Immature natural killer cell (primary cell): Measurements from ENCODE around the gene LGR5. TPM values are rescaled to one million over a fixed set of nuclear protein-coding genes. Genes with fewer than 3 reads are reported as not detected.

Experiments
- DNase-seq, 3 donors: peaks; one replicate each; pipeline ENCODE4 v3.0.0; 2022; ENCODE audit warnings: mixed read lengths in 1 of 3
- H3K27ac Mint-ChIP-seq, 6 donors: one replicate each; pipeline ENCODE4 v1.8.0; 2020; ENCODE audit warnings: mixed read lengths in 6 of 6, mild to moderate bottlenecking in 5 of 6, inconsistent platforms in 4 of 6, moderate library complexity in 3 of 6
- H3K27me3 Mint-ChIP-seq, 3 donors: one replicate each; pipeline ENCODE4 v1.8.0; 2020 to 2021; ENCODE audit warnings: low read depth in 3 of 3, mild to moderate bottlenecking in 3 of 3, mixed read lengths in 3 of 3, moderate library complexity in 3 of 3, inconsistent platforms in 1 of 3
- H3K36me3 Mint-ChIP-seq, 3 donors: one replicate each; pipeline ENCODE4 v1.8.0; 2020; ENCODE audit warnings: mixed read lengths in 3 of 3, inconsistent platforms in 2 of 3, mild to moderate bottlenecking in 2 of 3
- H3K4me1 Mint-ChIP-seq, 2 donors: one replicate each; pipeline ENCODE4 v1.8.0; 2020; ENCODE audit warnings: inconsistent platforms in 2 of 2, mild to moderate bottlenecking in 2 of 2, mixed read lengths in 2 of 2, moderate library complexity in 1 of 2
- H3K4me3 Mint-ChIP-seq, 5 donors: one replicate each; pipeline ENCODE4 v1.8.0; 2020; ENCODE audit warnings: mild to moderate bottlenecking in 5 of 5, mixed read lengths in 5 of 5, inconsistent platforms in 3 of 5, moderate library complexity in 3 of 5
- H3K9me3 Mint-ChIP-seq, 6 donors: one replicate each; pipeline ENCODE4 v1.8.0; 2020; ENCODE audit warnings: mild to moderate bottlenecking in 6 of 6, mixed read lengths in 6 of 6, inconsistent platforms in 4 of 6, moderate library complexity in 3 of 6
- polyA plus RNA-seq, 3 donors: library from polyadenylated mRNA; unstranded; fragments of 300-500 nt; fragmentation: Illumina TruSeq; gene quantifications; one replicate each; pipeline ENCODE4 v1.2.3, GENCODE V29; 2021

LGR5 gene, protein sequence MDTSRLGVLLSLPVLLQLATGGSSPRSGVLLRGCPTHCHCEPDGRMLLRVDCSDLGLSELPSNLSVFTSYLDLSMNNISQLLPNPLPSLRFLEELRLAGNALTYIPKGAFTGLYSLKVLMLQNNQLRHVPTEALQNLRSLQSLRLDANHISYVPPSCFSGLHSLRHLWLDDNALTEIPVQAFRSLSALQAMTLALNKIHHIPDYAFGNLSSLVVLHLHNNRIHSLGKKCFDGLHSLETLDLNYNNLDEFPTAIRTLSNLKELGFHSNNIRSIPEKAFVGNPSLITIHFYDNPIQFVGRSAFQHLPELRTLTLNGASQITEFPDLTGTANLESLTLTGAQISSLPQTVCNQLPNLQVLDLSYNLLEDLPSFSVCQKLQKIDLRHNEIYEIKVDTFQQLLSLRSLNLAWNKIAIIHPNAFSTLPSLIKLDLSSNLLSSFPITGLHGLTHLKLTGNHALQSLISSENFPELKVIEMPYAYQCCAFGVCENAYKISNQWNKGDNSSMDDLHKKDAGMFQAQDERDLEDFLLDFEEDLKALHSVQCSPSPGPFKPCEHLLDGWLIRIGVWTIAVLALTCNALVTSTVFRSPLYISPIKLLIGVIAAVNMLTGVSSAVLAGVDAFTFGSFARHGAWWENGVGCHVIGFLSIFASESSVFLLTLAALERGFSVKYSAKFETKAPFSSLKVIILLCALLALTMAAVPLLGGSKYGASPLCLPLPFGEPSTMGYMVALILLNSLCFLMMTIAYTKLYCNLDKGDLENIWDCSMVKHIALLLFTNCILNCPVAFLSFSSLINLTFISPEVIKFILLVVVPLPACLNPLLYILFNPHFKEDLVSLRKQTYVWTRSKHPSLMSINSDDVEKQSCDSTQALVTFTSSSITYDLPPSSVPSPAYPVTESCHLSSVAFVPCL
- polyA plus RNA-seq = not detected

DNA sequence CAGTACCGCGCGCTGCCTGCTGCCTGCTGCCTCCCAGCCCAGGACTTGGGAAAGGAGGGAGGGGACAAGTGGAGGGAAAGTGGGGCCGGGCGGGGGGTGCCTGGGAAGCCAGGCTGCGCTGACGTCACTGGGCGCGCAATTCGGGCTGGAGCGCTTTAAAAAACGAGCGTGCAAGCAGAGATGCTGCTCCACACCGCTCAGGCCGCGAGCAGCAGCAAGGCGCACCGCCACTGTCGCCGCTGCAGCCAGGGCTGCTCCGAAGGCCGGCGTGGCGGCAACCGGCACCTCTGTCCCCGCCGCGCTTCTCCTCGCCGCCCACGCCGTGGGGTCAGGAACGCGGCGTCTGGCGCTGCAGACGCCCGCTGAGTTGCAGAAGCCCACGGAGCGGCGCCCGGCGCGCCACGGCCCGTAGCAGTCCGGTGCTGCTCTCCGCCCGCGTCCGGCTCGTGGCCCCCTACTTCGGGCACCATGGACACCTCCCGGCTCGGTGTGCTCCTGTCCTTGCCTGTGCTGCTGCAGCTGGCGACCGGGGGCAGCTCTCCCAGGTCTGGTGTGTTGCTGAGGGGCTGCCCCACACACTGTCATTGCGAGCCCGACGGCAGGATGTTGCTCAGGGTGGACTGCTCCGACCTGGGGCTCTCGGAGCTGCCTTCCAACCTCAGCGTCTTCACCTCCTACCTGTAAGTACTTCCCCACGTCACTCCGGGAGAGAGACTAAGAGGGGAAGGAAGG is at the start of gene LGR5:
Gene LGR5 (plus strand): TSS at position 186 of the 732 bp plus-strand sequence. CDS start 283 bp downstream, at position 469.
- H3K4me1 Mint-ChIP-seq = peaks cover 4 to 15% of the 10 kb centered on the region in 2 donors
- peaks cover 8 to 29% (median 11%) of the 10 kb centered on the region in 6 donors for H3K9me3 Mint-ChIP-seq
- H3K4me3 Mint-ChIP-seq = peak within 1 kb of the TSS; percentile 32 to 70 (median 46)
- H3K36me3 Mint-ChIP-seq = peaks cover 0 to 7% (median 0%) of the 10 kb centered on the region in 3 donors
- H3K27me3 Mint-ChIP-seq = peaks cover 13 to 43% (median 25%) of the 10 kb centered on the region in 3 donors
- H3K27ac Mint-ChIP-seq = no peak within 1 kb of the TSS
- DNase-seq = no peak

GRCh38 chr12:71392521-71393145 is 47.0 kb upstream of the LGR5 start:
- no peaks in the 10 kb centered on the region for H3K4me1 Mint-ChIP-seq
- DNase-seq = peak in 1 of 3 donors; percentile 1
- peaks cover 0 to 2% (median 0%) of the 10 kb centered on the region in 6 donors for H3K9me3 Mint-ChIP-seq
- H3K27me3 Mint-ChIP-seq = peaks cover 0 to 2% (median 0%) of the 10 kb centered on the region in 3 donors
- H3K36me3 Mint-ChIP-seq = no peaks in the 10 kb centered on the region
- H3K4me3 Mint-ChIP-seq = no peak overlapping the region
- no peak overlapping the region for H3K27ac Mint-ChIP-seq

DNA sequence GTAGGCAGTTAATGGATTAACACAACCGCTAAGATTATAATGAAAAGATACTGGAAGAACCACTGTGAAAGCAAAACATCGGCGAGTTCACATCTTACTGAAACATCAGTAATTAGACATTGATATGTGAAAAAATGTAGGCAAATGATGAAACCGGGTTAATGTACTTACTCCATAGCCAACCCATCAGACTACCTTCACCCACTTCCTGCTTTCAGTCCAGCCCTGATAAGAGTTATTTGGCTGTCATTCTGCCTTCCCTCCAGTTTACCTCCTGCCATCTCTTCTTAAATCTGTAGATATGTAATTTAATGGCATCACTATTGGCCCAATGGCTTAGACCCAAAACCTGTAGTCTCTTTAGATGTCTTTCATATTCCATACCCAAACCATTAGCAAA is 46.0 kb upstream of the LGR5 start:
- Mint-ChIP-seq H3K9me3 (no peaks in the 10 kb centered on the region), H3K4me1 (no peaks in the 10 kb centered on the region), H3K27ac (no peak overlapping the region), H3K27me3 (peaks cover 0 to 2% (median 0%) of the 10 kb centered on the region in 3 donors), H3K4me3 (no peak overlapping the region), H3K36me3 (no peaks in the 10 kb centered on the region)
- DNase-seq = no peak

DNA sequence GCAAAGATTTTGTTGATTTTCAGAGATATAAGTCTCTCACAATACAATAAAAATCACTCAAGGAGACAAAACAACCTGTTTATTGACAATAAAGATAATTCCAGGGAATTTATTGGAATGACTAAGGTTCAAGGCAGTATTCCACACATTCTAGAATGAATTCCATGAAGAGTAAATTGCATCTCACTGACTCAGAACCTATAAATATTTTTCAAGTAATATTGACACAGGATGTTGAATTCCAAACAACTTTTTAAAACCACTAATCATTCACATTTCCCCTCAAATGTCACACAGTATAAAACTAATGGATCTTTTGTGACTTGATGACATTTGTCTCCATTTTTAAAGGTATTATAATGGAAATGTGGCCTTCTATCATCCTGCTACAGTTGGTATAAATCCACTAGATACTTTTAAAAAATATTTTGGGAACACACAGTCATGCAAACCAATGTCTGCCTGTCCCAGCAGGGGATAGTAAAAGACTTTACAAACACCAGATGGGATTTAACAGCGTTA is 42.1 kb upstream of the LGR5 start:
- Mint-ChIP-seq H3K36me3 (no peaks in the 10 kb centered on the region), H3K27ac (no peak overlapping the region), H3K4me3 (no peak overlapping the region), H3K27me3 (peaks cover 0 to 2% (median 1%) of the 10 kb centered on the region in 3 donors), H3K4me1 (no peaks in the 10 kb centered on the region), H3K9me3 (no peaks in the 10 kb centered on the region)
- DNase-seq = no peak

DNA sequence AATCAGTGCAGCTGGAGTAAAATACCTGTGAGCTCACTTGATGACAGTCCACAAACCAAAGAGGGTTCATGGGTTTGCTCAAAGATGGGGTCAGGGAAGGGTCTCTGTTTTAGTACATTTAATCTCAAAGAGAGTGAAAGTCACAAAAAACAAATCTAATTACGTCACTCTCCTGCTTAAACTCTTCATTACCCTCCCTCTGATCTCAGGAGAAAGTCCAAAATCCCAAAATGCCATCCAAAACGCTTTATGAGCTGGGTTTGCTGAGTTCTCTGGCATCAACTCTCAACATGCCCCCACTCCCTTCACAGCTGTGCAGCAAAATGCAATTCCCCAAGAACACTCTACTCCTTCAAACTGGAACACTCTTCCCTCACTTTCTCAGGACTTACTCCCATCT is 40.4 kb upstream of the LGR5 start:
- H3K36me3 Mint-ChIP-seq = no peaks in the 10 kb centered on the region
- H3K27me3 Mint-ChIP-seq = peaks cover 0 to 3% (median 2%) of the 10 kb centered on the region in 3 donors

DNA sequence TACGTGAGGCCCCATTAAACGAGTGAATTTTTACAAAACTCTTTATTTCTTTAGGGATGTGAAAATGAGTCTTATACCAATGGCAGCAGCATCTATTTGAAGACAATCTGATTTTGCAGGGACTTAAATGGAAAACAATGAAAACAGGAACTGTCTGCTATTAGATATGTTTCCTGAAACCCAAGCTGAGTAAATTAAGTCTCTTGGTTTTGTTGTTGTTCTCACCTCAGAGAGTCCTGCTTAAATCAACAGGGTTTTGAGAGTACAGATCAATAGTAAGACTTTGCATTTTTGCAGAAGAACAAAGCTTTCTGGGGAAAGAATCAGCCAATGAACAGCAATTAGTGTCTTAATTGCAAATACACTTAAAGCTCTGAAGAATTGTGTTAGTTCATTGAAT is 39.1 kb upstream of the LGR5 start:
- DNase-seq = no peak
- Mint-ChIP-seq H3K27me3 (peaks cover 0 to 6% (median 3%) of the 10 kb centered on the region in 3 donors), H3K9me3 (peaks cover 0 to 6% (median 0%) of the 10 kb centered on the region in 6 donors), H3K36me3 (no peaks in the 10 kb centered on the region), H3K4me3 (no peak overlapping the region), H3K27ac (no peak overlapping the region), H3K4me1 (no peaks in the 10 kb centered on the region)

More for the DNA sequence above, 40.4 kb upstream of the LGR5 start:
- Mint-ChIP-seq H3K27ac (no peak overlapping the region), H3K9me3 (no peaks in the 10 kb centered on the region), H3K4me1 (no peaks in the 10 kb centered on the region), H3K4me3 (no peak overlapping the region)
- no peak for DNase-seq

DNA sequence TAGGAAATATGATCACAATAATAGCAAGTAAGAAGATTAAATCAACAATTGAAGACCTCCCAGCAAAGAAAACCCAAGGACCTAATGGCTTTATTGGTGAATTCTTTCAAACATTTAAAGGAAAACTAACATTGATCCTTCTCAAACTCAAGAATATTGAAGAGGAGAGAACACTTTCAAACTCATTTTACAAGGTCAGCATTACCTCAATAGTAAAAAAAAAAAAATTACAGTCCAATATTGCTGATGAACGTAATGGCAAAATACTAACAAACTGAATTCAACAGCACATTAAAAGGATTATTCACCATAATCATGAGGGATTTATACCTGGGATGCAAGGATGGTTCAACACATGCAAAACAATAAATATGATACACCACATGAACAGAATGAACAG is 33.7 kb upstream of the LGR5 start:
- H3K36me3 Mint-ChIP-seq = no peaks in the 10 kb centered on the region
- no peak for DNase-seq
- H3K4me1 Mint-ChIP-seq = no peaks in the 10 kb centered on the region
- H3K9me3 Mint-ChIP-seq = peaks cover 2 to 22% (median 9%) of the 10 kb centered on the region in 6 donors
- no peak overlapping the region for H3K4me3 Mint-ChIP-seq
- H3K27ac Mint-ChIP-seq = no peak overlapping the region
- peaks cover 0 to 4% (median 3%) of the 10 kb centered on the region in 3 donors for H3K27me3 Mint-ChIP-seq

- H3K36me3 Mint-ChIP-seq = no peaks in the 10 kb centered on the region
- no peaks in the 10 kb centered on the region for H3K4me1 Mint-ChIP-seq
- peaks cover 2 to 22% (median 10%) of the 10 kb centered on the region in 6 donors for H3K9me3 Mint-ChIP-seq
- DNase-seq = no peak
- no peak overlapping the region for H3K27ac Mint-ChIP-seq
- no peak overlapping the region for H3K4me3 Mint-ChIP-seq
- H3K27me3 Mint-ChIP-seq = peaks cover 0 to 4% (median 0%) of the 10 kb centered on the region in 3 donors
Observed at GRCh38 chr12:71407732-71408131, 31.9 kb upstream of the LGR5 start.

DNA sequence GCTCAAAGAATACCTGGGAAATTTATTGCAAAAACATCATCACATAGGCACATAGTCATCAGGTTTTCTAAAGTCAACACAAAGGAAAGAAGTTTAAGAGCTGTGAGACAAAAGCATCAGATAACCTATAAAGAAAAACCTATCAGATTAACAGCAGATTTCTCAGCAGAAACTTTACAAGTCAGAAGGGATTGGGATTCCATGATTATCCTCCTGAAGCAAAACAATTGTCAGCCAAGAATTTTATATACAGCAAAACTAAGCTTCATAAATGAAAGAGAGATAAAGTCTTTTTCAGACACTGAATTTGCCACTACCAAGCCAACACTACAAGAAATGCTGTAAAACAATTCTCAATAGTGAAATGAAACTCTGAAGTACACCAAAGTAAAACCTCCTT is 28.8 kb upstream of the LGR5 start:
- H3K4me1 Mint-ChIP-seq = no peaks in the 10 kb centered on the region
- DNase-seq = no peak
- H3K9me3 Mint-ChIP-seq = peaks cover 2 to 17% (median 6%) of the 10 kb centered on the region in 6 donors
- no peaks in the 10 kb centered on the region for H3K36me3 Mint-ChIP-seq
- H3K4me3 Mint-ChIP-seq = no peak overlapping the region
- peaks cover 0 to 2% (median 0%) of the 10 kb centered on the region in 3 donors for H3K27me3 Mint-ChIP-seq
- no peak overlapping the region for H3K27ac Mint-ChIP-seq

GRCh38 chr12:71411635-71412034 is 28.0 kb upstream of the LGR5 start:
- Mint-ChIP-seq H3K27me3 (peaks cover 0 to 2% (median 0%) of the 10 kb centered on the region in 3 donors), H3K9me3 (peaks cover 2 to 17% (median 6%) of the 10 kb centered on the region in 6 donors), H3K27ac (no peak overlapping the region), H3K4me3 (no peak overlapping the region), H3K36me3 (no peaks in the 10 kb centered on the region), H3K4me1 (no peaks in the 10 kb centered on the region)
- DNase-seq = no peak

DNA sequence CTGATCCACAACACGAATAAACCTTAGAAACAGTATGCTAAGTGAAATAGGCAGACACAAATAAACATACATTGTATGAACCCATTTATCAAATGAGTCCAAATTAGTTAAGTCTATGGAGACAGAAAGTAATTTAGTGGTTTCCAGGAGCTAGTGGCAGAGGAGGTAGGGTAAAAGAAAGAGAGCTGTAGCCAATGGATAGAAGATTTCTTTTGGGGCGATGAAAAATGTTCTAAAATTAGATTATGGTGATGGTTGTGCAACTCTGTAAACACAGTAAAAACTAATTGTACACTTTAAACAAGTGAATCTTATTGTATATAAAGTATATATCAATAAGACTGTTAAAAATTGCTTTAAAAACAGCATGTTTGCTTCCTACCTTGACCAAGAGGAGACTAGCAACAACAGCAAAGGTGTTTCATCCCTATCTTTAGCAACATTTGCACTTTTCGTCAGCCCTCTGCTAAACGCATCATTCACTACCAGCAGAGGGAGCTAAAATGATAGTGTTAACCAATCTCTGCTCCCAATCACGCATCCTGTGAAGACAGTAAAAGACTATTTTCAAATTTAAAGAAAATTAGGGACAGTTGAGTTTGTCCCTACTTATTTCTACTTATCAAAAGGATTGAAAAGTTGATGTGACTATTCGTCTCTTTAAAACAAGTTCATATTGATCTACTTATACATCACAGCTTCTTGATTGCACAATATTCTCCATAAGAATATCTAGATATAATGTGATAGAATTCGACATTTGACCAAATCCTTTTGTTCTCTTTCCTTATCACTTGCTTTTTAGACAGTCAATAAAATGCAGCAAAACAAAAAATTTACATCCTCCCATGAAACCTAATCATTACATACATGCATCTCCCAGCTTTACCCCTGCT is 24.0 kb upstream of the LGR5 start:
- Mint-ChIP-seq H3K4me3 (no peak overlapping the region), H3K27me3 (peaks cover 2% of the 10 kb centered on the region in 3 donors), H3K36me3 (no peaks in the 10 kb centered on the region), H3K4me1 (no peaks in the 10 kb centered on the region), H3K27ac (no peak overlapping the region), H3K9me3 (peaks cover 0 to 4% (median 3%) of the 10 kb centered on the region in 6 donors)
- peak in 2 of 3 donors; percentile 15 to 38 for DNase-seq

GRCh38 chr12:71417181-71417580 is 22.4 kb upstream of the LGR5 start:
- peaks cover 2% of the 10 kb centered on the region in 3 donors for H3K27me3 Mint-ChIP-seq
- DNase-seq = no peak
- no peaks in the 10 kb centered on the region for H3K9me3 Mint-ChIP-seq
- H3K27ac Mint-ChIP-seq = no peak overlapping the region
- no peaks in the 10 kb centered on the region for H3K4me1 Mint-ChIP-seq
- H3K4me3 Mint-ChIP-seq = no peak overlapping the region
- no peaks in the 10 kb centered on the region for H3K36me3 Mint-ChIP-seq
